GM12874 (cell line): ENCODE measurements around the gene TMEM117.

Experiments
- CTCF ChIP-seq: IDR thresholded peaks from 2 replicates; pipeline ENCODE4 v1.5.1; 2011; ENCODE audit warnings: low read depth, mild to moderate bottlenecking, control low read depth, low read length, moderate library complexity; ENCODE audit not compliant: insufficient read depth

Gene TMEM117

GRCh38 chr12:44015333-44015941 is 179.6 kb downstream of the TMEM117 start:
- TF ChIP-seq CTCF, result peak; percentile 34; the same call in 1 of the 2 replicates

- TF ChIP-seq CTCF, result no peak
These were observed 181.3 kb downstream of the TMEM117 start for GRCh38 chr12:44017216-44017615.

- TF ChIP-seq CTCF, result no peak
These were observed 183.2 kb downstream of the TMEM117 start for GRCh38 chr12:44019118-44019517.

GRCh38 chr12:44020555-44020954 is 184.7 kb downstream of the TMEM117 start:
- no peak for TF ChIP-seq CTCF

GRCh38 chr12:44021471-44021971 is 185.6 kb downstream of the TMEM117 start:
- TF ChIP-seq CTCF, result no peak

GRCh38 chr12:44025499-44025898 is 189.6 kb downstream of the TMEM117 start:
- TF ChIP-seq CTCF, result no peak

GRCh38 chr12:44026046-44026445 is 190.2 kb downstream of the TMEM117 start:
- no peak for TF ChIP-seq CTCF

- TF ChIP-seq CTCF, result no peak
These were observed 193.3 kb downstream of the TMEM117 start for GRCh38 chr12:44029194-44029593.
